GM21381 (cell line): Measurements from ENCODE around the gene AOAH.
"Not testable (repeated sequence)": the region's sequence is repeated elsewhere in the genome, so short reads cannot be mapped to it uniquely, and the experiment has no call there.

Experiments used
- ATAC-seq: cut with Tn5 transposase; IDR thresholded peaks from one replicate; pipeline ENCODE4 v1.9.1; 2021; ENCODE audit warnings: mild to moderate bottlenecking, moderate library complexity; ENCODE audit not compliant: unreplicated experiment

AOAH gene

GRCh38 chr7:36515847-36516246 is 208.4 kb downstream of the AOAH start:
- no peak for ATAC-seq

- no peak for ATAC-seq
Observed at GRCh38 chr7:36514289-36515243, 209.7 kb downstream of the AOAH start.

GRCh38 chr7:36513393-36513792 is 210.9 kb downstream of the AOAH start:
- ATAC-seq, result no peak

- ATAC-seq, result no peak
Observed at GRCh38 chr7:36512616-36513015, 211.7 kb downstream of the AOAH start.

- ATAC-seq, result no peak
Observed at GRCh38 chr7:36509962-36510361, 214.3 kb downstream of the AOAH start.

GRCh38 chr7:36507475-36508440 is 216.5 kb downstream of the AOAH start:
- ATAC-seq, result no peak

- no peak for ATAC-seq
Observed at GRCh38 chr7:36506820-36507219, 217.5 kb downstream of the AOAH start.

GRCh38 chr7:36506130-36506798 is 218.0 kb downstream of the AOAH start:
- ATAC-seq, result no peak

GRCh38 chr7:36504617-36505016 is 219.7 kb downstream of the AOAH start:
- ATAC-seq, result not testable (repeated sequence)

- ATAC-seq, result not testable (repeated sequence)
Observed at GRCh38 chr7:36504216-36504615, 220.1 kb downstream of the AOAH start.

GRCh38 chr7:36497775-36498174 is 226.5 kb downstream of the AOAH start:
- no peak for ATAC-seq

- not testable (repeated sequence) for ATAC-seq
Observed at GRCh38 chr7:36497176-36497575, 227.1 kb downstream of the AOAH start.

- no peak for ATAC-seq
Observed at GRCh38 chr7:36496576-36496975, 227.7 kb downstream of the AOAH start.

- ATAC-seq, result no peak
Observed at GRCh38 chr7:36491317-36491716, 233.0 kb downstream of the AOAH start.

GRCh38 chr7:36490419-36490830 is 233.9 kb downstream of the AOAH start:
- no peak for ATAC-seq

GRCh38 chr7:36488672-36489071 is 235.6 kb downstream of the AOAH start:
- not testable (repeated sequence) for ATAC-seq

- ATAC-seq, result no peak
Observed at GRCh38 chr7:36487756-36488336, 236.4 kb downstream of the AOAH start.

- no peak for ATAC-seq
Observed at GRCh38 chr7:36486336-36486735, 238.0 kb downstream of the AOAH start.

GRCh38 chr7:36484265-36484664 is 240.0 kb downstream of the AOAH start:
- no peak for ATAC-seq

GRCh38 chr7:36483853-36484252 is 240.4 kb downstream of the AOAH start:
- ATAC-seq, result not testable (repeated sequence)
